Type B pancreatic cell (in vitro differentiated cells): ENCODE measurements around the gene SHB. TPM values are rescaled to one million over a fixed set of nuclear protein-coding genes. Genes with fewer than 3 reads are reported as not detected.
A peak's percentile ranks its signal among the peaks of the same experiment; 100 is the strongest.

Experiments
- DNase-seq: peaks from one replicate; pipeline ENCODE4 v3.0.0; 2021; ENCODE audit warnings: mixed read lengths; ENCODE audit not compliant: unreplicated experiment; ENCODE audit errors: extremely low spot score
- H3K27ac Mint-ChIP-seq: 2 replicates; pipeline ENCODE4 v1.8.0; 2021; ENCODE audit warnings: mild to moderate bottlenecking, mixed read lengths
- H3K27me3 Mint-ChIP-seq: 2 replicates; pipeline ENCODE4 v1.8.0; 2021; ENCODE audit warnings: mixed read lengths
- H3K36me3 Mint-ChIP-seq: 2 replicates; pipeline ENCODE4 v1.8.0; 2021; ENCODE audit warnings: mixed read lengths
- H3K4me1 Mint-ChIP-seq: one replicate; pipeline ENCODE4 v1.8.0; 2021; ENCODE audit warnings: mixed read lengths; ENCODE audit not compliant: unreplicated experiment
- H3K4me3 Mint-ChIP-seq: 2 replicates; pipeline ENCODE4 v1.8.0; 2021; ENCODE audit warnings: mild to moderate bottlenecking, mixed read lengths
- H3K9me3 Mint-ChIP-seq: 2 replicates; pipeline ENCODE4 v1.8.0; 2021; ENCODE audit warnings: mixed read lengths
- CTCF ChIP-seq: fragments of 200-600 bp; sonication (generic); conservative IDR thresholded peaks from 2 replicates; pipeline ENCODE4 v1.5.0; 2021; ENCODE audit warnings: antibody characterized with exemption, mild to moderate bottlenecking
- total RNA-seq: library from RNA; stranded (reverse); gene quantifications from 2 replicates; pipeline ENCODE4 v1.2.1, GENCODE V29; 2021; ENCODE audit warnings: low replicate concordance

Gene SHB
- total RNA-seq, 1 donor from 2014 or later = 14.4 TPM

- H3K9me3 Mint-ChIP-seq = no peaks in the 10 kb centered on the region
- no peak overlapping the region for H3K27ac Mint-ChIP-seq
- peaks cover 2% of the 10 kb centered on the region for H3K27me3 Mint-ChIP-seq
- DNase-seq = peak; percentile 36
- H3K4me1 Mint-ChIP-seq = peaks cover 22% of the 10 kb centered on the region
- TF ChIP-seq CTCF = no peak
- H3K4me3 Mint-ChIP-seq = no peak overlapping the region
- no peaks in the 10 kb centered on the region for H3K36me3 Mint-ChIP-seq
These were observed 22.5 kb upstream of the SHB start for GRCh38 chr9:38091310-38092199.

- peaks cover 2% of the 10 kb centered on the region for H3K27me3 Mint-ChIP-seq
- H3K4me1 Mint-ChIP-seq = peaks cover 23% of the 10 kb centered on the region
- peak; percentile 20 for DNase-seq
These were observed 21.1 kb upstream of the SHB start for GRCh38 chr9:38090170-38090569.

GRCh38 chr9:38089387-38090165, 20.5 kb upstream of the SHB start:
- no peak for TF ChIP-seq CTCF
- Mint-ChIP-seq H3K9me3 (no peaks in the 10 kb centered on the region), H3K27ac (no peak overlapping the region), H3K4me1 (peaks cover 26% of the 10 kb centered on the region), H3K4me3 (no peak overlapping the region), H3K36me3 (no peaks in the 10 kb centered on the region), H3K27me3 (peaks cover 2% of the 10 kb centered on the region)
- peak; percentile 44 for DNase-seq

More at GRCh38 chr9:38090170-38090569, 21.1 kb upstream of the SHB start:
- Mint-ChIP-seq H3K27ac (no peak overlapping the region), H3K9me3 (no peaks in the 10 kb centered on the region), H3K36me3 (no peaks in the 10 kb centered on the region), H3K4me3 (no peak overlapping the region)
- TF ChIP-seq CTCF = no peak

- Mint-ChIP-seq H3K36me3 (no peaks in the 10 kb centered on the region), H3K27ac (no peak overlapping the region), H3K4me3 (no peak overlapping the region), H3K27me3 (peaks cover 2% of the 10 kb centered on the region), H3K9me3 (no peaks in the 10 kb centered on the region), H3K4me1 (peaks cover 23% of the 10 kb centered on the region)
- peak; percentile 83 for DNase-seq
- peak; percentile 97 for TF ChIP-seq CTCF
These were observed 19.2 kb upstream of the SHB start for GRCh38 chr9:38088006-38088925.

- Mint-ChIP-seq H3K27me3 (peaks cover 2% of the 10 kb centered on the region), H3K27ac (no peak overlapping the region), H3K9me3 (no peaks in the 10 kb centered on the region), H3K4me3 (no peak overlapping the region), H3K36me3 (no peaks in the 10 kb centered on the region), H3K4me1 (peaks cover 23% of the 10 kb centered on the region)
- peak; percentile 13 for DNase-seq
- no peak for TF ChIP-seq CTCF
These were observed 17.5 kb upstream of the SHB start for GRCh38 chr9:38086496-38086895.
